OCI-LY3 (cell line): Measurements from ENCODE around the gene SLC12A7.

ENCODE experiments used
- H2AFZ ChIP-seq: fragments of 200-600, 300-600 bp; shearing (Covaris generic); 2 replicates; pipeline ENCODE4 v1.6.0; 2014; ENCODE audit warnings: antibody characterized with exemption, low read depth, low read length
- H3K27ac ChIP-seq: fragments of 200-600, 300-600 bp; sonication (generic); 2 replicates; pipeline ENCODE4 v1.5.1; 2014; ENCODE audit warnings: mild to moderate bottlenecking, low read length, moderate library complexity, mixed read lengths
- H3K27me3 ChIP-seq: fragments of 200-600, 300-600 bp; sonication (generic); 2 replicates; pipeline ENCODE4 v1.6.1; 2014; ENCODE audit warnings: low read depth, low read length, mixed read lengths
- H3K36me3 ChIP-seq: fragments of 200-600, 300-600 bp; sonication (generic); replicated peaks from 2 replicates; pipeline ENCODE3; 2014; ENCODE audit warnings: low read depth, low read length, mixed read lengths
- H3K4me1 ChIP-seq: fragments of 300-600, 200-600 bp; sonication (generic); 2 replicates; pipeline ENCODE4 v1.6.1; 2014; ENCODE audit warnings: low read length, mixed read lengths
- H3K4me2 ChIP-seq: fragments of 200-600, 300-600 bp; sonication (generic); 2 replicates; pipeline ENCODE4 v1.6.1; 2014; ENCODE audit warnings: low read length, mixed read lengths
- H3K4me3 ChIP-seq: fragments of 300-600, 200-600 bp; sonication (generic); 2 replicates; pipeline ENCODE4 v1.5.1; 2014; ENCODE audit warnings: antibody characterized with exemption, mild to moderate bottlenecking, low read length, moderate library complexity
- H3K79me2 ChIP-seq: fragments of 300-600, 200-600 bp; shearing (Covaris generic); 2 replicates; pipeline ENCODE4 v1.6.1; 2014; ENCODE audit warnings: mild to moderate bottlenecking, low read length, mixed read lengths
- H3K9ac ChIP-seq: fragments of 300-600, 200-600 bp; shearing (Covaris generic); 2 replicates; pipeline ENCODE4 v1.6.0; 2014; ENCODE audit warnings: mild to moderate bottlenecking, low read length, moderate library complexity
- H3K9me3 ChIP-seq: fragments of 200-600, 300-600 bp; shearing (Covaris generic); 2 replicates; pipeline ENCODE4 v1.6.1; 2014; ENCODE audit warnings: low read length, mixed read lengths; ENCODE audit not compliant: insufficient read depth
- H4K20me1 ChIP-seq: fragments of 200-600, 300-600 bp; sonication (generic); 2 replicates; pipeline ENCODE4 v1.6.1; 2016; ENCODE audit warnings: low read length, mixed read lengths; ENCODE audit not compliant: insufficient read depth
- EZH2phosphoT487 ChIP-seq: fragments of 200-600 bp; shearing (Covaris generic); IDR thresholded peaks from 2 replicates; pipeline ENCODE4 v1.6.1; 2018; ENCODE audit warnings: antibody characterized with exemption, mixed run types, low read depth
- TF ChIP-seq, protein P1 (sequence below): fragments of 200-600, 300-600 bp; sonication (generic); IDR thresholded peaks from 2 replicates; pipeline ENCODE4 v1.5.1; 2014; ENCODE audit warnings: antibody characterized with exemption, low read length, low read depth

Gene SLC12A7

DNA sequence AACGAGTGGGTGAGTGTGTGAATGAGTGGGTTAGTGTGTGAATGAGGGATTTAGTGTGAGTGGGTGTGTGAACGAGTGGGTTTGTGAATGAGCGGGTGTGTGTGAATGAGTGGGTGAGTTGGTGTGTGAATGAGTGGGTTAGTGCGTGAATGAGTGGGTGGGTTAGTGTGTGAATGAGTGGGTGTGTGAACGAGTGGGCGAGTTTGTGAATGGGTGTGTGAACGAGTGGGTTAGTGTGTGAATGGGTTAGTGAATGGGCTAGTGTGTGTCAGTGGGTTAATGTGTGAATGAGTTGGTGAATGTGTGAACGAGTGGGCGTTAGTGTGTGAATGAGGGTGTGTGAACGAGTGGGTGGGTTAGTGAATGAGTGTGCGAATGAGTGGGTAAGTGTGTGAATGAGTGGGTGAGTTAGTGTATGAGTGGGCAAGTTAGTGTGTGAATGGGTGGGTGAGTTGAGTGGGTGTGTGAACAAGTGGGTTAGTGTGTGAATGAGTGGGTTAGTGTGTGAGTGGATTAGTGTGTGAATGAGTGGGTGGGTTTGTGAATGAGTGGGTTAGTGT is 63.6 kb downstream of the SLC12A7 start:
- H3K9ac ChIP-seq: no peak overlapping the region
- no peaks in the 10 kb centered on the region for H3K4me1 ChIP-seq
- H3K36me3 ChIP-seq: no peaks in the 10 kb centered on the region
- H2AFZ ChIP-seq: no peak overlapping the region
- H4K20me1 ChIP-seq: no peaks in the 10 kb centered on the region
- H3K27ac ChIP-seq: no peak overlapping the region
- H3K4me2 ChIP-seq: no peak overlapping the region
- no peaks in the 10 kb centered on the region for H3K27me3 ChIP-seq
- no peak for TF ChIP-seq EZH2phosphoT487
- TF ChIP-seq, protein P1, sequence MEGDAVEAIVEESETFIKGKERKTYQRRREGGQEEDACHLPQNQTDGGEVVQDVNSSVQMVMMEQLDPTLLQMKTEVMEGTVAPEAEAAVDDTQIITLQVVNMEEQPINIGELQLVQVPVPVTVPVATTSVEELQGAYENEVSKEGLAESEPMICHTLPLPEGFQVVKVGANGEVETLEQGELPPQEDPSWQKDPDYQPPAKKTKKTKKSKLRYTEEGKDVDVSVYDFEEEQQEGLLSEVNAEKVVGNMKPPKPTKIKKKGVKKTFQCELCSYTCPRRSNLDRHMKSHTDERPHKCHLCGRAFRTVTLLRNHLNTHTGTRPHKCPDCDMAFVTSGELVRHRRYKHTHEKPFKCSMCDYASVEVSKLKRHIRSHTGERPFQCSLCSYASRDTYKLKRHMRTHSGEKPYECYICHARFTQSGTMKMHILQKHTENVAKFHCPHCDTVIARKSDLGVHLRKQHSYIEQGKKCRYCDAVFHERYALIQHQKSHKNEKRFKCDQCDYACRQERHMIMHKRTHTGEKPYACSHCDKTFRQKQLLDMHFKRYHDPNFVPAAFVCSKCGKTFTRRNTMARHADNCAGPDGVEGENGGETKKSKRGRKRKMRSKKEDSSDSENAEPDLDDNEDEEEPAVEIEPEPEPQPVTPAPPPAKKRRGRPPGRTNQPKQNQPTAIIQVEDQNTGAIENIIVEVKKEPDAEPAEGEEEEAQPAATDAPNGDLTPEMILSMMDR: no peak
- H3K9me3 ChIP-seq: no peaks in the 10 kb centered on the region
- H3K4me3 ChIP-seq: no peak overlapping the region
- no peaks in the 10 kb centered on the region for H3K79me2 ChIP-seq

DNA sequence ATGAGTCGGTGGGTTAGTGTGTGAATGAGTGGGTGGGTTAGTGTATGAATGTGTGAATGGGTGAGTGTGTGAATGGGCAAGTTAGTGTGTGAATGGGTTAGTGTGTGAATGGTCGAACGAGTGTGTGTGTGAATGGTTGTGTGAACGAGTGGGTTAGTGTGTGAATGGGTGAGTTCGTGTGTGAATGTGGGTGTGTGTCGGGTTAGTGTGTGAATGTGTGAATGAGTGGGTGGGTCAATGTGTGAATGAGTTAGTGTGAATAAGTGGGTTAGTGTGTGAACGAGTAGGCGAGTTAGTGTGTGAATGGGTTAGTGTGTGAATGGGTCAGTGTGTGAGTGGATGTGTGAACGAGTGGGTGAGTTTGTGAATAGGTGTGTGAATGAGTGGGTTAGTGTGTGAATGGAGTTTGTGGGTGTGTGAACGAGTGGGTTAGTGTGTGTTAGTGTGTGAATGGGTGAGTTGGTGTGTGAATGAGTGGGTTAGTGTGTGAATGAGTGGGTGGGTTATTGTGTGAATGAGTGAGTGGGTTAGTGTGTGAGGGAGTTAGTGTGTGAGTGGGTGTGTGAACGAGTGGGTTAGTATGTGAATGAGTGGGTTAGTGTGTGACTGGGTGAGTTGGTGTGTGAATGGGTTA is 64.4 kb downstream of the SLC12A7 start:
- Histone ChIP-seq H3K27ac (no peak overlapping the region), H3K4me3 (no peak overlapping the region), H2AFZ (no peak overlapping the region), H3K27me3 (no peaks in the 10 kb centered on the region), H3K79me2 (no peaks in the 10 kb centered on the region), H4K20me1 (no peaks in the 10 kb centered on the region), H3K9me3 (no peaks in the 10 kb centered on the region), H3K36me3 (no peaks in the 10 kb centered on the region), H3K9ac (no peak overlapping the region), H3K4me2 (no peak overlapping the region), H3K4me1 (no peaks in the 10 kb centered on the region)
- no peak for TF ChIP-seq EZH2phosphoT487
- TF ChIP-seq, protein P1: no peak

DNA sequence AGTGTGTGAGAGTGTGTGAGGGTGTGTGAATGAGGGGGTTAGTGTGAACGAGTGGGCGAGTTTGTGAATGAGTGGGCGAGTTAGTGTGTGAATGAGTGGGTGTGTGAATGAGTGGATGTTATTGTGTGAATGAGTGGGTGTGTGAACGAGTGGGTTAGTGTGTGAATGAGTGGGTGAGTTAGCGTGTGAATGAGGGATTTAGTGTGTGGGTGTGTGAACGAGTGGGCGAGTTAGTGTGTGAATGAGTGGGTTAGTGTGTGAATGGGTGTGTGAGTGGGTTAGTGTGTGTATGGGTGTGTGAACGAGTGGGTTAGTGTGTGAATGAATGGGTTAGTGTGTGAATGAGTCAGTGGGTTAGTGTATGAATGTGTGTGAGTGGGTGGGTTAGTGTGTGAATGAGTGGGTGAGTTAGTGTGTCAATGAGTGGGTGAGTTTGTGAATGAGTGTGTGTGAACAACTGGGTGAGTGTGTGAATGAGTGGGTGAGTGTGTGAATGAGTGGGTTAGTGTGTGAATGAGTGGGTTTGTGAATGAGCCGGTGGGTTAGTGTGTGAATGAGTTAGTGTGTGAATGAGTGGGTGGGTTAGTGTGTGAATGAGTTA is 65.8 kb downstream of the SLC12A7 start:
- Histone ChIP-seq H3K4me2 (no peak overlapping the region), H3K4me3 (no peak overlapping the region), H3K9me3 (no peaks in the 10 kb centered on the region), H3K36me3 (no peaks in the 10 kb centered on the region), H3K79me2 (no peaks in the 10 kb centered on the region), H3K27me3 (no peaks in the 10 kb centered on the region), H3K27ac (no peak overlapping the region), H3K4me1 (no peaks in the 10 kb centered on the region), H2AFZ (no peak overlapping the region), H3K9ac (no peak overlapping the region), H4K20me1 (no peaks in the 10 kb centered on the region)
- TF ChIP-seq EZH2phosphoT487: no peak
- TF ChIP-seq, protein P1: no peak

DNA sequence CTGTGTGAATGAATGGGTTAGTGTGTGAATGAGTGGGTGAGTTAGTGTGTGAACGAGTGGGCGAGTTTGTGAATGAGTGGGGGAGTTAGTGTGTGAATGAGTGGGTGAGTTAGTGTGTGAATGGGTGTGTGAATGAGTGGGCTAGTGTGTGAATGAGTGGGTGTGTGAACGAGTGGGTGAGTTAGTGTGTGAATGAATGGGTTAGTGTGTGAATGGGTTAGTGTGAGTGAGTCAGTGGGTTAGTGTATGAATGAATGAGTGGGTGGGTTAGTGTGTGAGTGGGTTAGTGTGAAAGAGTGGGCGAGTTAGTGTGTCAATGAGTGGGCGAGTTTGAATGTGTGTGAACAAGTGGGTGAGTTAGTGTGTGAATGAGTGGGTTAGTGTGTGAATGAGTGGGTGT is 67.7 kb downstream of the SLC12A7 start:
- TF ChIP-seq, protein P1: no peak
- TF ChIP-seq EZH2phosphoT487: no peak
- H4K20me1 ChIP-seq: no peaks in the 10 kb centered on the region
- no peaks in the 10 kb centered on the region for H3K9me3 ChIP-seq
- H3K9ac ChIP-seq: no peak overlapping the region
- H3K4me2 ChIP-seq: no peak overlapping the region
- no peak overlapping the region for H3K4me3 ChIP-seq
- H3K36me3 ChIP-seq: no peaks in the 10 kb centered on the region
- no peak overlapping the region for H2AFZ ChIP-seq
- H3K79me2 ChIP-seq: no peaks in the 10 kb centered on the region
- H3K27ac ChIP-seq: no peak overlapping the region
- no peaks in the 10 kb centered on the region for H3K4me1 ChIP-seq
- H3K27me3 ChIP-seq: no peaks in the 10 kb centered on the region
